K562 (cell line): Measurements from ENCODE around the gene ATP6V0A1. TPM values are rescaled to one million over a fixed set of nuclear protein-coding genes. Genes with fewer than 3 reads are reported as not detected.

Experiments used
- ATF1 ChIP-seq, 2 experiments: fragments of 450-650 bp in 1 of 2; IDR thresholded peaks; 2 replicates each; pipeline ENCODE4 v1.6.1; 2016; ENCODE audit warnings: missing compliant biosample characterization in 1 of 2, missing genetic modification characterization in 1 of 2
- ATF7 ChIP-seq: fragments of 450-650 bp; IDR thresholded peaks from 2 replicates; pipeline ENCODE4 v1.7.1; 2014; ENCODE audit warnings: mild to moderate bottlenecking, moderate library complexity
- CXXC5 ChIP-seq: fragments of 250-450 bp; sonication (Bioruptor Pico); IDR thresholded peaks from 2 replicates; pipeline ENCODE4 v1.8.0; 2022; ENCODE audit warnings: inconsistent platforms, mild to moderate bottlenecking, moderate library complexity
- GABPA ChIP-seq: fragments of 200-800 bp; sonication (Bioruptor generic); conservative IDR thresholded peaks from 2 replicates; pipeline ENCODE4 v1.6.1; 2016; ENCODE audit warnings: low read depth, missing genetic modification characterization, missing compliant biosample characterization
- GATAD2A ChIP-seq: fragments of 450-650 bp; IDR thresholded peaks from 2 replicates; pipeline ENCODE4 v1.6.1; 2017
- HDAC2 ChIP-seq: fragments of 450-650 bp; IDR thresholded peaks from 2 replicates; pipeline ENCODE4 v1.6.1; 2016; ENCODE audit warnings: mild to moderate bottlenecking
- HDAC6 ChIP-seq: IDR thresholded peaks from 2 replicates; pipeline ENCODE4 v1.6.1; 2012; ENCODE audit warnings: low read depth, mild to moderate bottlenecking, control low read depth, inconsistent platforms, low read length, moderate library complexity
- MTA3 ChIP-seq: fragments of 450-650 bp; formaldehyde crosslinking; IDR thresholded peaks from 2 replicates; pipeline ENCODE4 v1.6.1; 2017; ENCODE audit warnings: mild to moderate bottlenecking, borderline replicate concordance
- PCBP1 ChIP-seq: fragments of 200-400 bp; formaldehyde crosslinking; IDR thresholded peaks from 2 replicates; pipeline ENCODE4 v1.6.1; 2018; ENCODE audit warnings: mild to moderate bottlenecking, low read depth, low read length; ENCODE audit not compliant: poor library complexity, severe bottlenecking
- PHF20 ChIP-seq: fragments of 450-650 bp; IDR thresholded peaks from 2 replicates; pipeline ENCODE4 v1.6.1; 2018; ENCODE audit not compliant: partially characterized antibody
- PHF8 ChIP-seq: fragments of 200-600 bp; sonication (generic); IDR thresholded peaks from 2 replicates; pipeline ENCODE4 v1.6.1; 2012; ENCODE audit warnings: mixed run types, mild to moderate bottlenecking, inconsistent platforms, low read length, moderate library complexity, borderline replicate concordance
- STAG1 ChIP-seq: sonication (generic); formaldehyde crosslinking; IDR thresholded peaks from 2 replicates; pipeline ENCODE4 v1.5.0; 2020; ENCODE audit warnings: missing genetic modification reagents, borderline replicate concordance
- TAF15 ChIP-seq: fragments of 200-400 bp; formaldehyde crosslinking; IDR thresholded peaks from 2 replicates; pipeline ENCODE4 v1.6.1; 2017; ENCODE audit warnings: mild to moderate bottlenecking, low read depth, low read length, moderate library complexity
- ZNF311 ChIP-seq: fragments of 250-450 bp; sonication (Bioruptor Pico); IDR thresholded peaks from 2 replicates; pipeline ENCODE4 v1.4.0; 2020; ENCODE audit warnings: mild to moderate bottlenecking, moderate library complexity
- polyA plus RNA-seq, 8 experiments: library from polyadenylated mRNA; depleted of rRNA in 4 of 8; stranded (reverse) in 5 of 8; unstranded in 3 of 8; fragments of >200 nt; fragmentation: Nextera tagmentation in 2 of 8; fragmentation: Illumina TruSeq in 1 of 8; extraction: Ambion mirVana in 2 of 8; extraction: Trizol in 1 of 8; gene quantifications; 2 replicates each; pipeline versions ENCODE4 v1.2.1 to v1.2.3, GENCODE V29; 2011 to 2014; ENCODE audit warnings: inconsistent platforms in 1 of 8, missing spikeins in 1 of 8
- total RNA-seq, 7 experiments: library from RNA; depleted of rRNA in 6 of 7; stranded (reverse); fragments of >200 nt in 6 of 7; fragmentation: Illumina TruSeq in 2 of 7; extraction: Trizol in 2 of 7; gene quantifications; 2 replicates each; pipeline versions ENCODE4 v1.2.1 to v1.2.3, GENCODE V29; 2011 to 2021; ENCODE audit warnings: low replicate concordance in 1 of 7
- TF ChIP-seq, protein P1 (sequence below), 2 experiments: IDR thresholded peaks; 2 replicates each; pipeline ENCODE4 v1.6.1; 2011; ENCODE audit warnings: borderline replicate concordance in 1 of 2, control low read depth in 1 of 2, low read depth in 1 of 2, low read length in 1 of 2, mild to moderate bottlenecking in 1 of 2, mixed read lengths in 1 of 2, moderate library complexity in 1 of 2; ENCODE audit not compliant: insufficient read depth in 1 of 2, insufficient read length in 1 of 2, poor library complexity in 1 of 2, severe bottlenecking in 1 of 2; ENCODE audit errors: extremely low read depth in 1 of 2

The ATP6V0A1 gene
- total and polyA plus RNA-seq, 9 of the 15 experiments (the other 6 are each of a cell fraction or from before 2014, with no cell fraction given): 11.8 to 158 (median 75.5) TPM

DNA sequence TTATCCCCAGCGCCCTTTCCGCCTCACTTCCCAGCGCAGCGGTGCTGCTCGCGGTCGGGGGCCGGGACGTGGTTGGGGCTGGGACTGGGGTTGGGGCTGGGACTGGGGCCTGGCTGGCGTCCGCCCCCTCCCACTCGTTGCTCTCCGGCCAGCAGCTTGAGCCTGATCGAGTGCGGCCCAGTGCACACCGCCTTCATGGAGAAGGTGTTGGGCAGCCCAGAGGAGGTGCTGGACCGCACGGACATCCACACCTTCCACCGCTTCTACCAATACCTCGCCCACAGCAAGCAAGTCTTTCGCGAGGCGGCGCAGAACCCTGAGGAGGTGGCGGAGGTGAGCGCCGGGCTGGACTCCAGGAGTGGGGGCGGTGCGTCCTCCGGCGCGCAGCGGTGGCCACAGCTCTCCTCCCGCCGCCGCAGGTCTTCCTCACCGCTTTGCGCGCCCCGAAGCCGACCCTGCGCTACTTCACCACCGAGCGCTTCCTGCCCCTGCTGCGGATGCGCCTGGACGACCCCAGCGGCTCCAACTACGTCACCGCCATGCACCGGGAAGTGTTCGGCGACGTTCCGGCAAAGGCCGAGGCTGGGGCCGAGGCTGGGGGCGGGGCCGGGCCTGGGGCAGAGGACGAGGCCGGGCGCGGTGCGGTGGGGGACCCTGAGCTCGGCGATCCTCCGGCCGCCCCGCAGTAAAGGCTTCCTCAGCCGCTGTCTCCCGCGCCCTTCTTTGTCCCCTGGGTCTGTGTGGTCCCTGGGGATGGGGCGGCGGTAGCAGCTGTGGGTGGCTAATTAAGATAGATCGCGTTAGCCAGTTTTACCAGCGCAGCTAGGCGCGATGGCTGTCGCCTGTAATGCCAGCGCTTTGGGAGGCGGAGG lies 95.8 kb downstream of the ATP6V0A1 start (continued):
- TF ChIP-seq HDAC2: peak; percentile 14; the same call in 1 of the 2 replicates
- TF ChIP-seq GABPA (tag): peak; percentile 82
- peak; percentile 90 for TF ChIP-seq ATF7
- no peak for TF ChIP-seq STAG1 (CRISPR knock-in tag)
- no peak for TF ChIP-seq ZNF311 (CRISPR knock-in tag)
- TF ChIP-seq GATAD2A: peak; percentile 65; the same call in 1 of the 2 replicates
- TF ChIP-seq CXXC5 (CRISPR knock-in tag): peak; percentile 74
- TF ChIP-seq HDAC6: no peak
- peak; percentile 68 for TF ChIP-seq PCBP1
- peak; percentile 75 for TF ChIP-seq ATF1 (CRISPR knock-in tag; IDR thresholded peaks at IDR 0.05)
- TF ChIP-seq ATF1 (tag; IDR thresholded peaks at IDR 0.05): peak; percentile 94
- TF ChIP-seq PHF20: peak; percentile 65
- TF ChIP-seq PHF8: peak; percentile 60; the same call in 1 of the 2 replicates
- TF ChIP-seq, protein P1, sequence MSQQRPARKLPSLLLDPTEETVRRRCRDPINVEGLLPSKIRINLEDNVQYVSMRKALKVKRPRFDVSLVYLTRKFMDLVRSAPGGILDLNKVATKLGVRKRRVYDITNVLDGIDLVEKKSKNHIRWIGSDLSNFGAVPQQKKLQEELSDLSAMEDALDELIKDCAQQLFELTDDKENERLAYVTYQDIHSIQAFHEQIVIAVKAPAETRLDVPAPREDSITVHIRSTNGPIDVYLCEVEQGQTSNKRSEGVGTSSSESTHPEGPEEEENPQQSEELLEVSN (IDR thresholded peaks at IDR 0.05; ENCODE audit: borderline replicate concordance in 1 of 2, extremely low read depth in 1 of 2, insufficient read depth in 1 of 2, insufficient read length in 1 of 2, low read depth in 1 of 2, low read length in 1 of 2, poor library complexity in 1 of 2, severe bottlenecking in 1 of 2): peak; percentile 32 to 59
- no peak for TF ChIP-seq TAF15
- peak; percentile 83; the same call in 1 of the 2 replicates for TF ChIP-seq MTA3
